Heart left ventricle (tissue), 16 donors: ENCODE measurements around the gene VDAC1. TPM values are rescaled to one million over a fixed set of nuclear protein-coding genes. Genes with fewer than 3 reads are reported as not detected.
A peak's percentile ranks its signal among the peaks of the same experiment; 100 is the strongest.

Experiments
- ATAC-seq, 4 donors: fragments of 200-7000 bp; cut with Tn5 transposase; one replicate each; pipeline ENCODE4 v1.9.1; 2020 to 2022; ENCODE audit warnings: moderate library complexity in 4 of 4, mild to moderate bottlenecking in 3 of 4, moderate number of reproducible peaks in 1 of 4
- DNase-seq, 5 donors: peaks; one replicate each; pipeline ENCODE4 v3.0.0-alpha.2; 2020
- H3K27ac ChIP-seq, 12 donors: fragments of 200-600 bp; sonication (generic) in 4 of 12; one replicate each; pipeline versions ENCODE4 v1.5.0 to v1.8.0; 2016 to 2022; ENCODE audit warnings: mild to moderate bottlenecking in 2 of 12
- H3K27me3 ChIP-seq, 9 donors: fragments of 200-600 bp; sonication (generic) in 2 of 9; one replicate each; pipeline versions ENCODE4 v1.5.1 to v1.8.0; 2016 to 2022; ENCODE audit warnings: mild to moderate bottlenecking in 3 of 9
- H3K36me3 ChIP-seq, 9 donors: fragments of 200-600 bp; sonication (generic) in 2 of 9; one replicate each; pipeline versions ENCODE4 v1.5.0 to v1.8.0; 2018 to 2022; ENCODE audit warnings: mild to moderate bottlenecking in 2 of 9
- H3K4me1 ChIP-seq, 12 donors: fragments of 200-600 bp; sonication (generic) in 4 of 12; one replicate each; pipeline versions ENCODE4 v1.5.0 to v1.8.0; 2016 to 2022; ENCODE audit warnings: mild to moderate bottlenecking in 3 of 12
- H3K4me3 ChIP-seq, 12 donors: fragments of 200-600 bp; sonication (generic) in 4 of 12; one replicate each; pipeline versions ENCODE4 v1.5.0 to v1.8.0; 2017 to 2022; ENCODE audit warnings: mild to moderate bottlenecking in 9 of 12, moderate library complexity in 4 of 12
- H3K9me3 ChIP-seq, 12 donors: fragments of 200-600 bp; sonication (generic) in 4 of 12; one replicate each; pipeline versions ENCODE4 v1.5.0 to v1.8.0; 2016 to 2022; ENCODE audit warnings: mild to moderate bottlenecking in 1 of 12
- CTCF ChIP-seq, 12 donors: fragments of 200-600 bp; sonication (generic) in 4 of 12; IDR thresholded peaks; one replicate each; pipeline versions ENCODE4 v1.5.0 to v1.8.0; 2018 to 2022; ENCODE audit warnings: antibody characterized with exemption in 12 of 12, mild to moderate bottlenecking in 5 of 12
- POLR2A ChIP-seq, 2 donors: fragments of 450-650 bp; IDR thresholded peaks; one replicate each; pipeline ENCODE4 v1.6.1; 2017; ENCODE audit warnings: antibody characterized with exemption in 2 of 2, mild to moderate bottlenecking in 2 of 2, moderate library complexity in 2 of 2
- WGBS, 4 donors: extraction: QIAGEN DNeasy Blood & Tissue Kit in 2 of 4; methylation state at CpG; one replicate each; pipeline versions ENCODE4 v1.1.5 to v1.1.7; 2013 to 2018; 5-methylcytosine and 5-hydroxymethylcytosine counted together
- intact Hi-C, 10 donors: fragments of 100-400 bp; cut with DNase I; formaldehyde crosslinking; loops; one replicate each; pipeline versions ENCODE4 v1.11.1 to v1.14.2; 2022
- polyA plus RNA-seq, 2 donors: library from polyadenylated mRNA; stranded (reverse); fragments of 200-250 nt; gene quantifications; one replicate each; pipeline ENCODE4 v1.2.3, GENCODE V29; 2013
- total RNA-seq, 9 donors: library from RNA; depleted of rRNA in 2 of 9; stranded (reverse); fragments of >200 nt in 2 of 9; fragmentation: NEBNext Ultra II Directional in 3 of 9; extraction: Animal tissue kit (Norgen Biotek cat#: 25700) in 3 of 9; gene quantifications; one replicate each; pipeline versions ENCODE4 v1.1.0 to v1.2.4, GENCODE V29; 2016 to 2023
- donor health status: ischemic (EF 13 %, LVEDD 7.1; RV severe dilation, severe dysfunction).
- donor health status: healthy with polysubstance abuse.
- donor health status: DM: no; HTN: yes; CAD: no.
- donor health status: DM: no; HTN: no; CAD: no.
- donor health status: ischemic (EF 25% LVEDD 6.9; RV normal size, moderate dysfunction).
- donor health status: ischemic (EF 25% LVEDD 5.7; RV mildly dilated, moderate dysfunction).
- donor health status: healthy.
- donor health status: DM: yes; HTN: yes; CAD: no.
- donor health status: ischemic (EF 35%, LVEDD 5.7; RV mildly dilated, moderate dysfunction).
- donor health status: nonischemic (EF 11% LVEDD 7.7; RV severe dilation, severe dysfunction).
- donor health status: DM: yes; HTN: yes; CAD: no.
- donor health status: PGD.
- donor health status: ischemic (EF 29% LVEDD 5.4; RV normal size, mild dysfunction).
- donor health status: nonischemic (EF 23%, LVEDD 6.1; RV moderate dilation, normal function).

VDAC1 gene
- total and polyA plus RNA-seq, 11 donors: 379 to 596 (median 442) TPM

DNA sequence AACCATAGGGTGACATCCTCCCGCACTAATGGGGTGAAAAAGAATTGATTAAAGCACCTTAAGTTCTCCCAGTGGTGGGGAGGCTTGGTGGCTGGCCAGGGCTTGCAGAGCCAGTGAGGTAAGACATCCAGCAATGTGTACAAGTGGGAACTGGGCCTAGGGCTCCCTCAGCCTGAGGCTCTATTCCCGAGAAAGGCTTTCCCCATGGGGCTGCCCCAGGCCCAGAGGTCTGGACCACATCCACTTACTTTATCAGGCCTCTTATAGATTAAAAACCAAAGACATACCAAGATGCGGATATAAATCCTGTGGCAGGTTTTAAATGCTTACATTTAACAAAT is 71.6 kb downstream of the VDAC1 start:
- intact Hi-C loops: loop anchor here in 2 of 10 donors (10.0 kb wide), 2 partner anchors 178 to 508 kb away; no protein-coding TSS in a partner anchor
- ATAC-seq (peak in 1 of 4 donors; percentile 8), DNase-seq (no peak)
- WGBS, 4 donors: 42 to 62% (median 58%) methylated on average over 3 of the region's 3 CpGs
- no peaks in the 10 kb centered on the region for H3K9me3 ChIP-seq
- H3K27me3 ChIP-seq: no peaks in the 10 kb centered on the region
- H3K36me3 ChIP-seq: no peaks in the 10 kb centered on the region
- no peak overlapping the region for H3K4me3 ChIP-seq
- TF ChIP-seq CTCF (IDR thresholded peaks at IDR 0.05): no peak
- TF ChIP-seq POLR2A (IDR thresholded peaks at IDR 0.05): no peak
- peaks cover 0 to 34% (median 0%) of the 10 kb centered on the region in 12 donors for H3K4me1 ChIP-seq
- H3K27ac ChIP-seq: no peak overlapping the region

GRCh38 chr5:133932441-133933168 is 72.2 kb downstream of the VDAC1 start:
- intact Hi-C loops: loop anchor here in 2 of 10 donors (10.0 kb wide), 2 partner anchors 178 to 508 kb away; no protein-coding TSS in a partner anchor
- no peak overlapping the region for H3K27ac ChIP-seq
- TF ChIP-seq CTCF (IDR thresholded peaks at IDR 0.05) (no peak), POLR2A (IDR thresholded peaks at IDR 0.05) (no peak)
- no peaks in the 10 kb centered on the region for H3K9me3 ChIP-seq
- ATAC-seq: peak in 3 of 4 donors; percentile 22 to 54 (median 44)
- no peaks in the 10 kb centered on the region for H3K27me3 ChIP-seq
- H3K36me3 ChIP-seq: no peaks in the 10 kb centered on the region
- no peak overlapping the region for H3K4me3 ChIP-seq
- WGBS, 4 donors: 74 to 80% (median 75%) methylated on average over 11 to 13 of the region's 13 CpGs
- DNase-seq: peak in 1 of 5 donors; percentile 18
- H3K4me1 ChIP-seq: peaks cover 0 to 34% (median 0%) of the 10 kb centered on the region in 12 donors

GRCh38 chr5:133931546-133931945 is 73.2 kb downstream of the VDAC1 start:
- H3K9me3 ChIP-seq: no peaks in the 10 kb centered on the region
- H3K36me3 ChIP-seq: no peaks in the 10 kb centered on the region
- ATAC-seq (no peak), DNase-seq (no peak)
- intact Hi-C loops: loop anchor here in 2 of 10 donors (10.0 kb wide), 2 partner anchors 177 to 507 kb away; no protein-coding TSS in a partner anchor
- H3K27ac ChIP-seq: no peak overlapping the region
- whole genome bisulfite sequencing, 4 donors: 85 to 94% (median 88%) methylated on average over 5 of the region's 5 CpGs
- peaks cover 0 to 34% (median 0%) of the 10 kb centered on the region in 12 donors for H3K4me1 ChIP-seq
- H3K4me3 ChIP-seq: no peak overlapping the region
- H3K27me3 ChIP-seq: no peaks in the 10 kb centered on the region
- TF ChIP-seq CTCF (IDR thresholded peaks at IDR 0.05) (no peak), POLR2A (IDR thresholded peaks at IDR 0.05) (no peak)

DNA sequence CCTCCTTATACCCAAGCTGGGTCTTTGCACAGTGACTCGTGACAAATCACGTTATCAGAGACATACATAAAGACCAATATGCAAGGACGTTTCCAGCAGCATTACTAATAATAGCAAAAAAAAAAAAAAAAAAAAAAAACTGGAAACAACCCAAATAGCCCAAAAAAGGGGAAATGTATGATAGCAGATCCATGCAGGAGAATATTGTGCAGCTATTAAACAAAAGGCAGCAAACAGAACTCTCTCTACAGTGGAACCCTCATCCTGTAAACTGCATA is 74.0 kb downstream of the VDAC1 start:
- intact Hi-C loops: loop anchor here in 2 of 10 donors (10.0 kb wide), 2 partner anchors 176 to 506 kb away; no protein-coding TSS in a partner anchor
- Histone ChIP-seq H3K27ac (peak overlapping the region in 1 of 12 donors; percentile 58), H3K4me1 (peaks cover 0 to 34% (median 0%) of the 10 kb centered on the region in 12 donors), H3K27me3 (peaks cover 0 to 5% (median 0%) of the 10 kb centered on the region in 9 donors), H3K4me3 (peak overlapping the region in 1 of 12 donors; percentile 10), H3K9me3 (no peaks in the 10 kb centered on the region), H3K36me3 (no peaks in the 10 kb centered on the region)
- TF ChIP-seq POLR2A (IDR thresholded peaks at IDR 0.05): no peak
- ATAC-seq (no peak), DNase-seq (no peak)
- WGBS, 4 donors: 35 to 64% (median 52%) methylated on average over 3 of the region's 3 CpGs
